HEK293 (cell line): ENCODE data around the gene PRPH.
A peak's percentile ranks its signal among the peaks of the same experiment; 100 is the strongest.

Source experiments
- CTCF ChIA-PET: fragments of 350-600 bp; formaldehyde crosslinking; extraction: SDS; loops from one replicate; lab custom pipeline; 2021; ENCODE audit warnings: antibody characterized with exemption; lab: Yijun Ruan, JAX
- POLR2A ChIA-PET: fragments of 300-600 bp; formaldehyde crosslinking; extraction: SDS; loops from one replicate; lab custom pipeline; 2020; ENCODE audit warnings: antibody characterized with exemption, inconsistent platforms; lab: Yijun Ruan, JAX
- H3K27ac ChIP-seq: fragments of 200-500 bp; sonication (Bioruptor generic); 2 replicates; pipeline ENCODE4 v1.5.1; 2014; ENCODE audit warnings: low read depth, low read length, control low read depth, inconsistent platforms; ENCODE audit errors: extremely low read depth
- H3K36me3 ChIP-seq, 2 experiments: fragments of 200-500 bp in 1 of 2; sonication (Bioruptor generic) in 1 of 2; 1 replicate in 1 of 2; 2 replicates in 1 of 2; pipeline ENCODE4 v1.5.1; 2014 to 2017; ENCODE audit warnings: inconsistent platforms in 2 of 2, low read length in 2 of 2; ENCODE audit not compliant: control insufficient read depth in 2 of 2, insufficient read depth in 1 of 2
- H3K4me1 ChIP-seq: fragments of 200-500 bp; sonication (Bioruptor generic); 2 replicates; pipeline ENCODE4 v1.5.1; 2014; ENCODE audit warnings: mild to moderate bottlenecking, low read length, inconsistent platforms; ENCODE audit not compliant: control insufficient read depth, insufficient read depth
- H3K4me3 ChIP-seq: 2 replicates; pipeline ENCODE4 v1.5.1; 2011; ENCODE audit warnings: low read depth, mild to moderate bottlenecking, control low read depth, low read length, moderate library complexity
- H3K9me3 ChIP-seq: fragments of 200-500 bp; sonication (Bioruptor generic); 2 replicates; pipeline ENCODE4 v1.5.1; 2014; ENCODE audit warnings: low read depth, low read length, inconsistent platforms; ENCODE audit not compliant: control insufficient read depth, insufficient read depth
- GFI1B ChIP-seq: fragments of 450-650 bp; formaldehyde crosslinking; IDR thresholded peaks from 2 replicates; pipeline ENCODE4 v1.5.1; 2016; ENCODE audit warnings: missing biosample characterization, missing genetic modification characterization
- PRDM1 ChIP-seq: fragments of 450-650 bp; formaldehyde crosslinking; IDR thresholded peaks from 2 replicates; pipeline ENCODE4; 2016; ENCODE audit warnings: missing biosample characterization, missing genetic modification characterization
- RBAK ChIP-seq: fragments of 450-650 bp; formaldehyde crosslinking; IDR thresholded peaks from 2 replicates; pipeline ENCODE4 v1.5.1; 2016; ENCODE audit warnings: missing biosample characterization, missing genetic modification characterization
- REPIN1 ChIP-seq: fragments of 450-650 bp; formaldehyde crosslinking; IDR thresholded peaks from 2 replicates; pipeline ENCODE4 v1.5.1; 2017; ENCODE audit warnings: missing biosample characterization, missing genetic modification characterization, low read depth
- SP3 ChIP-seq: fragments of 450-650 bp; formaldehyde crosslinking; IDR thresholded peaks from 2 replicates; pipeline ENCODE4 v1.5.1; 2016; ENCODE audit warnings: missing biosample characterization, missing genetic modification characterization
- ZBTB6 ChIP-seq: fragments of 450-650 bp; formaldehyde crosslinking; IDR thresholded peaks from 2 replicates; pipeline ENCODE4 v1.5.1; 2017; ENCODE audit warnings: missing biosample characterization, missing genetic modification characterization
- ZBTB7A ChIP-seq: fragments of 450-650 bp; formaldehyde crosslinking; IDR thresholded peaks from 2 replicates; pipeline ENCODE4 v1.5.1; 2016; ENCODE audit warnings: low read depth, missing biosample characterization, missing genetic modification characterization
- ZFP37 ChIP-seq: fragments of 450-650 bp; formaldehyde crosslinking; IDR thresholded peaks from 2 replicates; pipeline ENCODE4 v1.5.1; 2016; ENCODE audit warnings: missing biosample characterization, missing genetic modification characterization
- ZIC2 ChIP-seq: fragments of 450-650 bp; formaldehyde crosslinking; IDR thresholded peaks from 2 replicates; pipeline ENCODE4 v1.5.1; 2016; ENCODE audit warnings: missing biosample characterization, missing genetic modification characterization
- ZNF114 ChIP-seq: fragments of 450-650 bp; formaldehyde crosslinking; IDR thresholded peaks from 2 replicates; pipeline ENCODE4 v1.5.0; 2017; ENCODE audit warnings: missing biosample characterization, missing genetic modification characterization
- ZNF155 ChIP-seq: fragments of 450-650 bp; formaldehyde crosslinking; IDR thresholded peaks from 2 replicates; pipeline ENCODE4 v1.5.1; 2016; ENCODE audit warnings: missing biosample characterization, missing genetic modification characterization
- ZNF221 ChIP-seq: fragments of 450-650 bp; formaldehyde crosslinking; IDR thresholded peaks from 2 replicates; pipeline ENCODE4 v1.5.1; 2017; ENCODE audit warnings: missing biosample characterization, missing genetic modification characterization, borderline replicate concordance
- ZNF324 ChIP-seq: fragments of 450-650 bp; formaldehyde crosslinking; IDR thresholded peaks from 2 replicates; pipeline ENCODE4 v1.5.1; 2016; ENCODE audit warnings: missing biosample characterization, missing genetic modification characterization
- ZNF404 ChIP-seq: fragments of 450-650 bp; formaldehyde crosslinking; IDR thresholded peaks from 2 replicates; pipeline ENCODE4 v1.5.1; 2017; ENCODE audit warnings: missing biosample characterization, missing genetic modification characterization
- ZNF433 ChIP-seq: fragments of 450-650 bp; formaldehyde crosslinking; IDR thresholded peaks from 2 replicates; pipeline ENCODE4 v1.5.1; 2016; ENCODE audit warnings: missing biosample characterization, missing genetic modification characterization, low read depth
- ZNF501 ChIP-seq: fragments of 450-650 bp; formaldehyde crosslinking; IDR thresholded peaks from 2 replicates; pipeline ENCODE4 v1.5.1; 2016; ENCODE audit warnings: missing biosample characterization, missing genetic modification characterization
- ZNF530 ChIP-seq: fragments of 450-650 bp; formaldehyde crosslinking; IDR thresholded peaks from 2 replicates; pipeline ENCODE4 v1.5.1; 2016; ENCODE audit warnings: low read depth, missing biosample characterization, missing genetic modification characterization
- ZNF544 ChIP-seq: fragments of 450-650 bp; formaldehyde crosslinking; IDR thresholded peaks from 2 replicates; pipeline ENCODE4 v1.5.0; 2017; ENCODE audit warnings: missing biosample characterization, missing genetic modification characterization
- ZNF571 ChIP-seq: fragments of 450-650 bp; formaldehyde crosslinking; IDR thresholded peaks from 2 replicates; pipeline ENCODE4 v1.5.0; 2017; ENCODE audit warnings: missing biosample characterization, missing genetic modification characterization
- ZNF600 ChIP-seq: fragments of 450-650 bp; formaldehyde crosslinking; IDR thresholded peaks from 2 replicates; pipeline ENCODE4 v1.5.1; 2016; ENCODE audit warnings: missing biosample characterization, missing genetic modification characterization
- ZNF664 ChIP-seq: fragments of 450-650 bp; formaldehyde crosslinking; IDR thresholded peaks from 2 replicates; pipeline ENCODE4 v1.5.1; 2016; ENCODE audit warnings: missing biosample characterization, missing genetic modification characterization
- ZNF776 ChIP-seq: fragments of 450-650 bp; formaldehyde crosslinking; IDR thresholded peaks from 2 replicates; pipeline ENCODE4 v1.5.0; 2017; ENCODE audit warnings: missing biosample characterization, missing genetic modification characterization, borderline replicate concordance
- TF ChIP-seq, protein P1 (sequence below): fragments of 450-650 bp; formaldehyde crosslinking; IDR thresholded peaks from 2 replicates; pipeline ENCODE4 v1.5.1; 2016; ENCODE audit warnings: missing biosample characterization, missing genetic modification characterization
- TF ChIP-seq, protein P2 (sequence below): fragments of 450-650 bp; formaldehyde crosslinking; IDR thresholded peaks from 2 replicates; pipeline ENCODE4 v1.5.1; 2016; ENCODE audit warnings: missing biosample characterization, missing genetic modification characterization

Gene PRPH

DNA sequence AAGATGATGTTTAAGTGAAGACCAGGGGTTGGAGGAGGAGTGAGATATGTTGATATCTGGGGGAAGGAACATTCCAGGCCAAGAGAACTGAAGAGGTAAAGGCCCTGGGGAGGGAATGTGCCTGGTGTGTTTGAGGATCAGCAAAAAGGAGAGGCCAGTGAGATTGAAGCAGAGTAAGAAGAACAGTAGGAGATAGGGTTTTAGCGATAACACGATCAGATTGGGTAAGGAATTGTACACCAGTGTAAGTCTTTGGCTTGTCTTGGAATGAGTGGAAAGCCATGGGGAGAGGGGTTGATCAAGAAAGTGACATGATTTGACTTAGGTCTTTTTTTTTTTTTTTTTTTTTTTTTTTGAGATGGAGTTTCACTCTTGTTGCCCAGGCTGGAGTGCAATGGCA lies 32.9 kb downstream of the PRPH start:
- Histone ChIP-seq H3K9me3 (no peaks in the 10 kb centered on the region), H3K4me1 (peaks cover 9% of the 10 kb centered on the region; the same call in 1 of the 2 replicates), H3K27ac (no peak overlapping the region), H3K4me3 (no peak overlapping the region), H3K36me3 (peaks cover 36 to 82% of the 10 kb centered on the region in 2 experiments)
- ChIA-PET CTCF (interaction anchor here (0.6 to 1.0 kb wide), 3 partner anchors 9 to 31 kb away, joined by 3 to 4 read pairs (median 4); partner anchors contain the start of gene C1QL4), POLR2A (no interaction called here)
- TF ChIP-seq GFI1B (tag by site-specific recombination): no peak
- no peak for TF ChIP-seq ZNF571 (tag by site-specific recombination)
- peak; percentile 57; the same call in 1 of the 2 replicates for TF ChIP-seq ZNF600 (tag by site-specific recombination)
- no peak for TF ChIP-seq ZNF324 (tag by site-specific recombination)
- TF ChIP-seq ZNF664 (tag by site-specific recombination): no peak
- TF ChIP-seq SP3 (tag by site-specific recombination): no peak
- TF ChIP-seq ZNF155 (tag by site-specific recombination): no peak
- 0 out of 2 replicates have a peak, but pooled peaks have one; percentile 52 for TF ChIP-seq PRDM1 (tag by site-specific recombination)
- TF ChIP-seq REPIN1 (tag by site-specific recombination): no peak
- no peak for TF ChIP-seq ZNF776 (tag by site-specific recombination)
- TF ChIP-seq ZFP37: no peak
- no peak for TF ChIP-seq RBAK (tag by site-specific recombination)
- TF ChIP-seq, protein P1, sequence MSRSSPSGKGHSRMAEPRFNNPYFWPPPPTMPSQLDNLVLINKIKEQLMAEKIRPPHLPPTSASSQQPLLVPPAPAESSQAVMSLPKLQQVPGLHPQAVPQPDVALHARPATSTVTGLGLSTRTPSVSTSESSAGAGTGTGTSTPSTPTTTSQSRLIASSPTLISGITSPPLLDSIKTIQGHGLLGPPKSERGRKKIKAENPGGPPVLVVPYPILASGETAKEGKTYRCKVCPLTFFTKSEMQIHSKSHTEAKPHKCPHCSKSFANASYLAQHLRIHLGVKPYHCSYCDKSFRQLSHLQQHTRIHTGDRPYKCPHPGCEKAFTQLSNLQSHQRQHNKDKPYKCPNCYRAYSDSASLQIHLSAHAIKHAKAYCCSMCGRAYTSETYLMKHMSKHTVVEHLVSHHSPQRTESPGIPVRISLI (tag by site-specific recombination): 0 out of 2 replicates have a peak, but pooled peaks have one; percentile 19
- TF ChIP-seq ZNF221 (tag by site-specific recombination): no peak
- no peak for TF ChIP-seq ZNF404 (tag by site-specific recombination)

DNA sequence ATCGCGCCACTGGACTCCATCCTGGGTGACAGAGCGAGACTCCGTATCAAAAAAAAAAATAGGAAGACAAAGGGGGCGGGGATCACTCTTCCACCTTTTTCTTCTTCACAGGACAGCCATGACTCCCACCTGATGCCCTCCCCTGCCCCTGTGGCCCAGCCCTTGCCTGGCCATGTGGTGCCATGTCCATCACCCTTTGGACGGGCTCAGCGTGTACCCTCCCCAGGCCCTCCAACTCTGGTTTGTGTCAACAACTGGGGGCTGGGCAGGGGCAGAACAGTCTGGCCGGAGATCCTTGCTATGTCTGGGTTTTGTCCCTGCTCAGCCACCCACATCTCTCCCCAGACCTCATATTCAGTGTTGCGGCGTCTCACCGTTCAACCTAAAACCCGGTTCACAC lies 33.9 kb downstream of the PRPH start:
- no peak overlapping the region for H3K4me3 ChIP-seq
- no peak overlapping the region for H3K27ac ChIP-seq
- ChIA-PET POLR2A (no interaction called here), CTCF (interaction anchor here (0.6 to 11.4 kb wide), 6 partner anchors 8 to 36 kb away, joined by 3 to 185 read pairs (median 4); partner anchors contain the start of genes C1QL4 and PRPH)
- H3K36me3 ChIP-seq: peaks cover 36 to 80% of the 10 kb centered on the region in 2 experiments
- H3K4me1 ChIP-seq: peaks cover 8% of the 10 kb centered on the region; the same call in 1 of the 2 replicates
- H3K9me3 ChIP-seq: no peaks in the 10 kb centered on the region
- 0 out of 2 replicates have a peak, but pooled peaks have one; percentile 17 for TF ChIP-seq ZNF600 (tag by site-specific recombination)
- TF ChIP-seq ZNF544 (tag by site-specific recombination): no peak

GRCh38 chr12:49330032-49330619 lies 35.2 kb downstream of the PRPH start:
- ChIA-PET CTCF (interaction anchor here (0.6 to 11.4 kb wide), 11 partner anchors 12 to 327 kb away, joined by 3 to 185 read pairs (median 15); partner anchors contain the start of genes DNAJC22 and PRPH), POLR2A (interaction anchor here (0.9 to 2.3 kb wide), 3 partner anchors 17 to 38 kb away, joined by 3 to 14 read pairs (median 4); no protein-coding TSS in a partner anchor)
- TF ChIP-seq ZNF433 (no peak), ZIC2 (tag by site-specific recombination) (0 out of 2 replicates have a peak, but pooled peaks have one; percentile 6), ZBTB7A (tag by site-specific recombination) (no peak), ZNF114 (tag by site-specific recombination) (no peak), ZNF501 (no peak), ZNF530 (tag by site-specific recombination) (no peak), ZBTB6 (tag by site-specific recombination) (peak; percentile 32; the same call in 1 of the 2 replicates)
- TF ChIP-seq, protein P2, sequence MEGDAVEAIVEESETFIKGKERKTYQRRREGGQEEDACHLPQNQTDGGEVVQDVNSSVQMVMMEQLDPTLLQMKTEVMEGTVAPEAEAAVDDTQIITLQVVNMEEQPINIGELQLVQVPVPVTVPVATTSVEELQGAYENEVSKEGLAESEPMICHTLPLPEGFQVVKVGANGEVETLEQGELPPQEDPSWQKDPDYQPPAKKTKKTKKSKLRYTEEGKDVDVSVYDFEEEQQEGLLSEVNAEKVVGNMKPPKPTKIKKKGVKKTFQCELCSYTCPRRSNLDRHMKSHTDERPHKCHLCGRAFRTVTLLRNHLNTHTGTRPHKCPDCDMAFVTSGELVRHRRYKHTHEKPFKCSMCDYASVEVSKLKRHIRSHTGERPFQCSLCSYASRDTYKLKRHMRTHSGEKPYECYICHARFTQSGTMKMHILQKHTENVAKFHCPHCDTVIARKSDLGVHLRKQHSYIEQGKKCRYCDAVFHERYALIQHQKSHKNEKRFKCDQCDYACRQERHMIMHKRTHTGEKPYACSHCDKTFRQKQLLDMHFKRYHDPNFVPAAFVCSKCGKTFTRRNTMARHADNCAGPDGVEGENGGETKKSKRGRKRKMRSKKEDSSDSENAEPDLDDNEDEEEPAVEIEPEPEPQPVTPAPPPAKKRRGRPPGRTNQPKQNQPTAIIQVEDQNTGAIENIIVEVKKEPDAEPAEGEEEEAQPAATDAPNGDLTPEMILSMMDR: no peak

More at GRCh38 chr12:49330032-49330619, 35.2 kb downstream of the PRPH start:
- Histone ChIP-seq H3K27ac (no peak overlapping the region), H3K4me3 (no peak overlapping the region), H3K9me3 (no peaks in the 10 kb centered on the region), H3K4me1 (peaks cover 5% of the 10 kb centered on the region; the same call in 1 of the 2 replicates), H3K36me3 (peaks cover 25 to 71% of the 10 kb centered on the region in 2 experiments)
